BJ (cell line): ENCODE measurements around the gene FOXJ1. TPM values are rescaled to one million over a fixed set of nuclear protein-coding genes. Genes with fewer than 3 reads are reported as not detected.

Experiments
- CTCF ChIA-PET: fragments of 350-600 bp; formaldehyde crosslinking; extraction: SDS; loops from one replicate; lab custom pipeline; 2021; ENCODE audit warnings: antibody characterized with exemption, inconsistent platforms; lab: Yijun Ruan, JAX
- POLR2A ChIA-PET: fragments of 300-600 bp; sonication (Branson Sonifier 250); formaldehyde crosslinking; extraction: SDS; loops from one replicate; lab custom pipeline; 2021; ENCODE audit warnings: antibody characterized with exemption; lab: Charles Lee
- DNase-seq: peaks from one replicate; pipeline ENCODE4 v3.0.0-alpha.2; 2011; ENCODE audit warnings: low read depth
- H3K27me3 ChIP-seq: 2 replicates; pipeline ENCODE4 v1.6.0; 2011; ENCODE audit warnings: low read length; ENCODE audit not compliant: control insufficient read depth, insufficient read depth
- H3K36me3 ChIP-seq: 2 replicates; pipeline ENCODE4 v1.5.1; 2011; ENCODE audit warnings: low read length; ENCODE audit not compliant: control insufficient read depth, insufficient read depth
- H3K4me3 ChIP-seq: 2 replicates; pipeline ENCODE4 v1.5.1; 2011; ENCODE audit warnings: low read depth, mild to moderate bottlenecking, control low read depth, low read length
- polyA plus RNA-seq: library from polyadenylated mRNA; depleted of rRNA; stranded (reverse); fragments of >200 nt; gene quantifications from 2 replicates; pipeline ENCODE4 v1.2.3, GENCODE V29; 2011
- TF ChIP-seq, protein P1 (sequence below): IDR thresholded peaks from 2 replicates; pipeline ENCODE4 v1.5.1; 2011; ENCODE audit warnings: low read depth, mild to moderate bottlenecking, control low read depth, inconsistent platforms, low read length, moderate library complexity; ENCODE audit not compliant: insufficient read depth

The FOXJ1 gene
- polyA plus RNA-seq, 1 experiment = not detected

DNA sequence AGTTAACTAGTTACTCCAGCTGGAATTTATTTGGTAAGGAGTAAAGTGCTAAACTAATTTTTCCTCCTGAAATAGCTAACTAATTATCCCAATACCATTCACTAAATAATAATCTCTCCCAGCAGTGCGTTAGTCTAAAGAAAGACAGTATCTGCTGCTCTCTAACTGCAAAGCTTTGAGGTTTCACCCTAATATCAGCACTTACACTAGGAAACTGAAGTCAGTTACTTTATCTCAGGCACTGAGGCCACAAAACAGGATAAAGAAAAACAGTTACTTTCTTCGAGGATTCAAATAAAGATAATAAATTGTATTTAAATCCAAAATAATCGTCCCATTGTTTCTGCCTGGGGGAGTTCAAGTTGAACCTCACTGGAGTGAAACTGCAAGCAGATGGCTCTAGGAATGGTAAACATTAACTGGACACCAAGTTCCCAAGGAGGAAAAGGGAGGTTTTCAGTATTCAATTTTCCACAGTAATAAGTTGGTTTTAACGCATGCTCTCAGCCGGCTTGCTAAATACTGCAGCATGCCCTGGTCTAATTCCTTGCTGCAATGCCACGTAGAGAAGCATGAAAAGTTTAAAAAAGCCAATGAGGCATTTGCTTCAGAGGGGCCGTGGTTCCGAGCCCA lies 20.0 kb upstream of the FOXJ1 start:
- Histone ChIP-seq H3K36me3 (no peaks in the 10 kb centered on the region), H3K4me3 (no peak overlapping the region), H3K27me3 (peaks cover 8% of the 10 kb centered on the region)
- no peak for DNase-seq
- ChIA-PET CTCF (interaction anchor here (1.2 to 1.7 kb wide), 2 partner anchors 9 to 118 kb away, joined by 4 to 7 read pairs; no protein-coding TSS in a partner anchor), POLR2A (no interaction called here)
- TF ChIP-seq, protein P1, sequence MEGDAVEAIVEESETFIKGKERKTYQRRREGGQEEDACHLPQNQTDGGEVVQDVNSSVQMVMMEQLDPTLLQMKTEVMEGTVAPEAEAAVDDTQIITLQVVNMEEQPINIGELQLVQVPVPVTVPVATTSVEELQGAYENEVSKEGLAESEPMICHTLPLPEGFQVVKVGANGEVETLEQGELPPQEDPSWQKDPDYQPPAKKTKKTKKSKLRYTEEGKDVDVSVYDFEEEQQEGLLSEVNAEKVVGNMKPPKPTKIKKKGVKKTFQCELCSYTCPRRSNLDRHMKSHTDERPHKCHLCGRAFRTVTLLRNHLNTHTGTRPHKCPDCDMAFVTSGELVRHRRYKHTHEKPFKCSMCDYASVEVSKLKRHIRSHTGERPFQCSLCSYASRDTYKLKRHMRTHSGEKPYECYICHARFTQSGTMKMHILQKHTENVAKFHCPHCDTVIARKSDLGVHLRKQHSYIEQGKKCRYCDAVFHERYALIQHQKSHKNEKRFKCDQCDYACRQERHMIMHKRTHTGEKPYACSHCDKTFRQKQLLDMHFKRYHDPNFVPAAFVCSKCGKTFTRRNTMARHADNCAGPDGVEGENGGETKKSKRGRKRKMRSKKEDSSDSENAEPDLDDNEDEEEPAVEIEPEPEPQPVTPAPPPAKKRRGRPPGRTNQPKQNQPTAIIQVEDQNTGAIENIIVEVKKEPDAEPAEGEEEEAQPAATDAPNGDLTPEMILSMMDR = no peak

DNA sequence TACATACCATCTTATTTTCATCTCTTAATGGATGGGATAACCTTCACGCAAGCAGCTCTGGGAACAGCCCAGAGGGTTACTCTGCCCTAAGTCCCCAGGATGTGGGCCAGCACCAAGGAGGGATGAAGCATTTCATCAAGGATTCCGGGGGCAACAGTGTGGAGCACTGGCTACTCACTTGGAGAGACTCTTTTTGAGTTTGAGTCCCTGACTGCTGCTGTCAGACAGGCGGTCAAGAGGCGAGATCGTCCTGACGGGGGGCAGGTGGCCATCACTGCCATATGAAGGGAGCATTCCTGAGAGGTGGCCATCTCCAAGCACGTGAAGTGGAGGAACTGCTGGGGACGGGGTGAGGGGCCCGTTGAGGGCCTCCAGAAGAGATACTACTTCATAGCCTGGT lies 18.1 kb upstream of the FOXJ1 start:
- no peak for DNase-seq
- Histone ChIP-seq H3K27me3 (peaks cover 12% of the 10 kb centered on the region), H3K36me3 (no peaks in the 10 kb centered on the region), H3K4me3 (no peak overlapping the region)
- CTCF ChIA-PET = interaction anchor here (1.0 to 1.4 kb wide), 2 partner anchors 9 to 22 kb away, joined by 4 to 8 read pairs; no protein-coding TSS in a partner anchor
- POLR2A ChIA-PET = interaction anchor here (0.5 kb wide), 1 partner anchor 40 kb away, joined by 3 read pairs; no protein-coding TSS in a partner anchor
- TF ChIP-seq, protein P1 = no peak

DNA sequence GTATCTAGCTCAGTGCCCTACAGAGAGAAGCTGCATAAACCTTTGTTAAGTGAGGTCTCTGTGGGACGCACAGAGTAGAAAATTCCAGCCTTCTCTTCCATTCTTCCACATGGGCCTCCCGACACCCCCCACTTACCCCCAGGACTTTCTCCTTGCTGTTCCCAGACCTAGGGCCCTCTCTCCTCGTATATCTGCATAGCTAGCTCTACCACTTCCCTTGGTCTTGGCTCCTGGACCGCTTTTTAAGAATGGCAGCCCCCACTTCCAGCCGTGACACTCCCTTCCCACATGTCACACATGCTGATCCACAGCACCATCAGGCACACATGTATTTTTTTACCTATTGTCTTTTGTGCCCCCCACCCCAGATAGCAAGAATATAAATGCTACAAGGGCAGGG lies 16.7 kb upstream of the FOXJ1 start:
- ChIA-PET POLR2A (interaction anchor here (0.5 kb wide), 1 partner anchor 53 kb away, joined by 3 read pairs; no protein-coding TSS in a partner anchor), CTCF (interaction anchor here (1.4 kb wide), 1 partner anchor 24 kb away, joined by 8 read pairs; no protein-coding TSS in a partner anchor)
- H3K4me3 ChIP-seq = no peak overlapping the region
- no peaks in the 10 kb centered on the region for H3K36me3 ChIP-seq
- no peak for DNase-seq
- TF ChIP-seq, protein P1 = no peak
- peaks cover 14% of the 10 kb centered on the region for H3K27me3 ChIP-seq

DNA sequence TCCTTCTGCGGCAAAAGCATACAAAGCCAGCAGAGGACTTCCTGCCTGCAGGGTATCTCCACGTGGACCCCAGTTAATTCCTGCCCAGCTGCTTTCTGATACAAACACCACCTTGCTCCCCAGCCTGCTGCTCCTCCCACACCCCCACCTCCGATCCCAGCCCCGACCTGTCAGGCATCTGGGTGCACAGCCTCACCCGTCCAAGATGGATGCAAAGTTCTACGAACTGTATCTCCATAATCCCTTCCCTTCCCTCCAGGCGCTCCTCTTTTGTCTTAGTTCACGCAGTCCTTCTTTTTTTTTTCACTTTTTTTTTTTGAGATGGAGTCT lies 15.6 kb upstream of the FOXJ1 start:
- Histone ChIP-seq H3K36me3 (no peaks in the 10 kb centered on the region), H3K27me3 (peaks cover 14% of the 10 kb centered on the region), H3K4me3 (no peak overlapping the region)
- ChIA-PET CTCF (interaction anchor here (1.0 kb wide), 2 partner anchors 10 to 21 kb away, joined by 3 to 4 read pairs; no protein-coding TSS in a partner anchor), POLR2A (no interaction called here)
- DNase-seq = no peak
- TF ChIP-seq, protein P1 = no peak

DNA sequence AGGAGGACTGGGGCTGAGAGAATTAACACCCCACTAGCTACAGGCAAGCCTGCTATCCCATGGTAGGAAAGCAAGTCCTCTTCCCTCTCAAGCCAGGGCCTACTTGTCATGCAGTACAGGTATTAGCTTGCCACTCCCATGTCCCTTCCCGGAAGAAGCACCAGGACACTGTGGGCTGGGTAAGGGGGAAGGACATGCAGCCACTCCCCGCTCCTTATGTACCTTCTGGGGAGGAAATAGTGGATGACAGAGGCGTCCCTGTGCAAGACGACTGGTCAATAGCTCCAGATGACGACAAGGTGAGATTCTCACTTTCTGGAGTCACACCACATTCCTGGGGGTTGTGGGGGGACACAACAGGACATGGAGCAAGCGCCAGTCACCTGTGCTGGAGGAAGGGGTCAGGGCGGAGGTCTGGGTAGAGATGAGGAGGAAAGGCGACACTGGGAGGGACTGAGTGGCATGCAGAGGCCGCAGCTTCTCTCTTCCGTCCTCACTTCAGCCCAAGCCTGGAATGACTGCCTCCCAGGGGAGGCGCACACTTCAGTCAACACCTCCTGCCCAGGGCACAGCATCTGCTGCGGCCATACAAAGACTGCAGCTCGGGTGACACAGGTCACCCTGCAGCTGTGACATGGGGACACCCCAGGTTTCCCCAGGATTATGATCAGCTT lies 15.1 kb upstream of the FOXJ1 start:
- CTCF ChIA-PET = interaction anchor here (1.0 to 1.6 kb wide), 3 partner anchors 10 to 22 kb away, joined by 3 to 4 read pairs (median 3); no protein-coding TSS in a partner anchor

More for the DNA sequence above, 15.1 kb upstream of the FOXJ1 start:
- Histone ChIP-seq H3K4me3 (no peak overlapping the region), H3K27me3 (peaks cover 10% of the 10 kb centered on the region), H3K36me3 (no peaks in the 10 kb centered on the region)
- TF ChIP-seq, protein P1 = no peak
- POLR2A ChIA-PET = no interaction called here
- DNase-seq = no peak
